Choroid plexus epithelial cell (primary cell): ENCODE results near the gene TOP1.

Experiments
- DNase-seq: peaks from one replicate; pipeline ENCODE4 v3.0.0-alpha.2; 2010; ENCODE audit warnings: low read depth
- H3K4me3 ChIP-seq: 2 replicates; pipeline ENCODE4 v1.5.1; 2011; ENCODE audit warnings: low read depth, mild to moderate bottlenecking, control low read depth, low read length, moderate library complexity
- TF ChIP-seq, protein P1 (sequence below): conservative IDR thresholded peaks from 2 replicates; pipeline ENCODE4 v1.5.1; 2011; ENCODE audit warnings: low read depth, mild to moderate bottlenecking, control low read depth, inconsistent platforms, low read length, moderate library complexity

Gene TOP1

DNA sequence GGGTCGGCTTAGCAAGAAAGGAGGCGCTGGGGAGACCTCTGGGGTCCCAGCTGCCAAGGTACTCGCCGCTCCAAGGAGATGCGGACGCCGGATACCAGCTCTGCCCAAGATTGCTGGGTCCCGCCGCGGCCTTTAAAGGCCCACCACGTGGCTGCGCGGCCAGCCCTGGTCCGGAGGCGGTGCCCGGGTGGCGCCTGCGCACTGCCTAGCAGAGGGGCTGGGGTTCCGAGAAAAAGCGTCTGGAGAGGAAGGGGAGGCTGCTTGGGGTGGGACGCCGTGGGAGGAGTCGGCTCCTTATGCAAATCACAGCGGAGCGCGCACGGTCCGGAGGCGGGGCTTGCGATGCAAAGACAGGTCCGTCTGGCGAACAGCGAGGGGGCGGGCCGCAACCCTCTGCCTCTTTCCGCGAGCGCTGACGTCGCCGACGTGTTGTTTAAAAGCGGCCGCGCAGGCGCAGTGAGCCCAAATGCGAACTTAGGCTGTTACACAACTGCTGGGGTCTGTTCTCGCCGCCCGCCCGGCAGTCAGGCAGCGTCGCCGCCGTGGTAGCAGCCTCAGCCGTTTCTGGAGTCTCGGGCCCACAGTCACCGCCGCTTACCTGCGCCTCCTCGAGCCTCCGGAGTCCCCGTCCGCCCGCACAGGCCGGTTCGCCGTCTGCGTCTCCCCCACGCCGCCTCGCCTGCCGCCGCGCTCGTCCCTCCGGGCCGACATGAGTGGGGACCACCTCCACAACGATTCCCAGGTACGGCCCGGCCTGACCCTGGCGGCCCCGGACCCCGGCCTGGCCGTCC lies at the start of gene TOP1:
Gene TOP1, plus strand, starts transcription at position 464 of the 791 bp plus-strand sequence. Its CDS starts 246 bp downstream, at position 710.
- DNase-seq: peak; percentile 100
- H3K4me3 ChIP-seq: peak within 1 kb of the TSS; percentile 99
- TF ChIP-seq, protein P1, sequence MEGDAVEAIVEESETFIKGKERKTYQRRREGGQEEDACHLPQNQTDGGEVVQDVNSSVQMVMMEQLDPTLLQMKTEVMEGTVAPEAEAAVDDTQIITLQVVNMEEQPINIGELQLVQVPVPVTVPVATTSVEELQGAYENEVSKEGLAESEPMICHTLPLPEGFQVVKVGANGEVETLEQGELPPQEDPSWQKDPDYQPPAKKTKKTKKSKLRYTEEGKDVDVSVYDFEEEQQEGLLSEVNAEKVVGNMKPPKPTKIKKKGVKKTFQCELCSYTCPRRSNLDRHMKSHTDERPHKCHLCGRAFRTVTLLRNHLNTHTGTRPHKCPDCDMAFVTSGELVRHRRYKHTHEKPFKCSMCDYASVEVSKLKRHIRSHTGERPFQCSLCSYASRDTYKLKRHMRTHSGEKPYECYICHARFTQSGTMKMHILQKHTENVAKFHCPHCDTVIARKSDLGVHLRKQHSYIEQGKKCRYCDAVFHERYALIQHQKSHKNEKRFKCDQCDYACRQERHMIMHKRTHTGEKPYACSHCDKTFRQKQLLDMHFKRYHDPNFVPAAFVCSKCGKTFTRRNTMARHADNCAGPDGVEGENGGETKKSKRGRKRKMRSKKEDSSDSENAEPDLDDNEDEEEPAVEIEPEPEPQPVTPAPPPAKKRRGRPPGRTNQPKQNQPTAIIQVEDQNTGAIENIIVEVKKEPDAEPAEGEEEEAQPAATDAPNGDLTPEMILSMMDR: no peak

DNA sequence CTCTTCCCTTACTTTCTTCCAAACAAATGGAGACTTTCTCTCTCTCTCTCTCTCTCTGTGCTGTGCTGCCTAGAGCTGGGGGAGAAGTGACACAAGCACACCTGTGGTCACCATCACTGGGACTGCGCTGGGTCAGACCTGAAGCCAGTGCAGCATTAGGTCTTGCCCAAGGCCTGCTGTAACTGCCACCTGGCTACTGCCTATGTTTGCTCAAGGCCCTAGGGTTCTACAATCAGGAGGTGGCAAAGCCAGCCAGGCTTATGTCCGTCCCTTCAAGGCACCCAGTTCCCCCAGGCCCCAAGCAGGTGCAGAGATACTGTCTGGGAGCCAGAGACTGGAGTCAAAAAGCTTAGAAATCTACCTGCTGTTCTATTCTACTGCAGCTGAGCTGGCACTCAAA lies 49.4 kb upstream of the TOP1 start:
- no peak for DNase-seq
- no peak overlapping the region for H3K4me3 ChIP-seq
- TF ChIP-seq, protein P1: no peak

DNA sequence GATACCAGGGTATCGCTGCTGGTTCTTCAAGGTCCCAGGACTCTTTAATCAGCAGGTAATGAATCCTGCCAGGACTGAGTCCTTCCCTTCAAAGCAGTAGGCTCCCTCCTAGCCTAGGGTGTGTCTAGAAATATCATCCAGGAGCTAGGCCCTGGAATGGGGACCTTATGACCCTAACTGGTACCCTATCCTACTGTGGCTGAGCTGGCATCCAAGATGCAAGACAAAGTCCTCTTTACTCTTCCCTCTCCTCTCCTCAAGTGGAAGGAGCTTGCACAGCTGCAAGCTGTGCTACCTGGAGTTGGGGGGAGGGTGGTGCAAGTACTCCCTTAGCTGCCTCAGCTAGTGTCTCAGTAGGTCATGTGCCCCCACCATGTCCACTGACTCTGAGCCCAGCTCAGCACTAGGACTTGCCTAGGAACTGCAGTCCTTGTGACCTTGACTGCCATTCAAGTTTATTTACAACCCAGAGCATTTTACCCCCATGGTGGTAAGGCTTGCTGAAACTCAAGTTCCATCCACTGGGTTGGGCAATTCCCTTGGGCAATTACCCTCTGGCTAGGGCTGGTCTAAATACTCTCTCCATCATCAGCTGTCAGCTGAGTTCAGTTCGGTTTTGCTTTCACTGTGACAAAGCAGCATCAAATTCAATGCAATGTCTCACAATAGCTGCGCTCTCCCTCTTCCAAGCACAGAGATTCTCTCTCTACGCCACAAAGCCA lies 48.4 kb upstream of the TOP1 start:
- H3K4me3 ChIP-seq: no peak overlapping the region
- peak; percentile 42 for DNase-seq
- TF ChIP-seq, protein P1: no peak

DNA sequence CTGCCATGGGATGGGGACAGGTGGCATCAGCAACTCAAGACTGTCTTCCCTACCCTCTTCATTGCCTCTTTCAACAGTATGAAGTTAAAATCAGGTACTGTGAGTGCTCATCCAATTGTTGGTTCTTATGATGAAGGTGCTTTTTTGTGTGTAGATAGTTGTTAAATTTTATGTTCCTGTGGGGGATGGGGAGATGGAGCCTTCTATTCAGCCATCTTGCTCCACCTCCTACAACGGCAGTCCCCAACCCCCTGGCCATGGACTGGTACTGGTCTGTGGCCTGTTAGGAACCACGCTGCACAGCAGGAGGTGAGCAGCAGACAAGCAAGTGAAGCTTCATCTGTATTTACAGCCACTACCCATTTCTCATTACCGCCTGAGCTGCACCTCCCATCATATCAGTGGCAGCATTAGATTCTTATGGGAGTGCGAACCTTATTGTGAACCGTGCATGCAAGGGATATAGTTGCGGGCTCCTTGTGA lies 47.8 kb upstream of the TOP1 start:
- no peak for DNase-seq
- no peak overlapping the region for H3K4me3 ChIP-seq
- TF ChIP-seq, protein P1: no peak

DNA sequence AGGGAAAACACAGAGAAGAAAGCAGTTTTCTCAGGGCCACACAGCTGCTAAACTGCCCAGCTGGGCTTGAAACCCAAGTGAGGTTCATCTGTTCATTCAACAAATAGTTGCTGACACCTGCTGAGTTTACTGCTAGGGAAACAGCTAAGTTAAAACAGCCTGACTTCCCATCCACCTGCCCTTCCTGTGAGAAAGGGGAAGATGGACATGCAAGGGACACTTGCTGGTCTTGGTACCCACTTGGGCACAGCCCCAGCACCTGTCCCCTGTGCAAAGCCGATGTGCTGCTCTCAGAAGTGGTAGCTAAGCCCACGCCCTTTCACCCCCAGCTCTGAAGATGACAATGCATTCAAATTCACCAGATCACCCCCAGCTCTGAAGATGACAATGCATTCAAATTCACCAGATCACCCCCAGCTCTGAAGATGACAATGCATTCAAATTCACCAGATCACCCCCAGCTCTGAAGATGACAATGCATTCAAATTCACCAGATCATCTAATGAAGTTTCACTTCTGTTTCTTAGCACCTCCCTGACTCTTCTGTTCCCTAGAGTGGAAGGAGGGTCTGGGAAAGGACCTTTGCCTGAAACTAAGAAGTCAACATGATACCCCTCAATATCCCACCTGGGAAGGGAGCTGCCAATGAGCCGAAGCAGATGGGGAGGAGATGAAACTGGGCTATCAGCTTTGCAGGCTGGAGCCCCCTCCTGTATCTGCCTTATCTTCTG lies 46.0 kb upstream of the TOP1 start:
- no peak overlapping the region for H3K4me3 ChIP-seq
- DNase-seq: no peak
- TF ChIP-seq, protein P1: no peak

DNA sequence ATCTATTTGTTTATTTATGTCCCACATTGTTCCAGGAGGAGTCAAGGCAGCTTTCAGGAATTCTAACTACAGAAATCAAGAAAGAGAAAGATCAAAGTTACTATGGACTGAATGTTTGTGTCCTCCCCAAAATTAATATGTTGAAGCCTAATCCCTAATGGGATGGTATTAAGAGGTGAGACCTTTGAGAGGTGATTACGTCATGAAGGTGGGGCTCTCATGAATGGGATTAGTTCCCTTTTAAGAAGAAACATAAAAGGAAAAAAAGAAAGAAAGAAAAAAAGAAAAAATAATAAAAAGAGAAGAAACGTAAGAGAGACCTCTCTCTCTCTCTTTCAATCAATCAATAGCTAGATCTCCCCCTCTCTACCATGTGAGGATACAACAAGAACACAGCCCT lies 44.7 kb upstream of the TOP1 start:
- TF ChIP-seq, protein P1: no peak
- no peak for DNase-seq
- no peak overlapping the region for H3K4me3 ChIP-seq
